GM23338 (cell line): ENCODE results near the gene PKD1. TPM values are rescaled to one million over a fixed set of nuclear protein-coding genes. Genes with fewer than 3 reads are reported as not detected.
A peak's percentile ranks its signal among the peaks of the same experiment; 100 is the strongest.

ENCODE experiments used
- ATAC-seq: fragments of 200-7000 bp; cut with Tn5 transposase; 3 replicates; pipeline ENCODE4 v1.9.1; 2020
- DNase-seq: peaks from one replicate; pipeline ENCODE4 v3.0.0-alpha.2; 2015; ENCODE audit warnings: low spot score
- H2AFZ ChIP-seq: fragments of 200-600 bp; sonication (generic); 2 replicates; pipeline ENCODE4 v1.8.0; 2016; ENCODE audit warnings: antibody characterized with exemption, mild to moderate bottlenecking, moderate library complexity
- H3F3A ChIP-seq: fragments of 200-600 bp; sonication (generic); replicated peaks from 2 replicates; pipeline ENCODE4 v1.8.0; 2017; ENCODE audit warnings: antibody characterized with exemption, mixed run types, low read depth
- H3K27ac ChIP-seq: fragments of 200-600 bp; sonication (generic); 2 replicates; pipeline ENCODE4 v1.6.1; 2016; ENCODE audit warnings: low read depth
- H3K27me3 ChIP-seq: fragments of 200-600 bp; sonication (generic); 2 replicates; pipeline ENCODE4 v1.8.0; 2016; ENCODE audit warnings: mild to moderate bottlenecking, mixed run types, moderate library complexity; ENCODE audit not compliant: insufficient read depth
- H3K36me3 ChIP-seq: fragments of 200-600 bp; sonication (generic); 2 replicates; pipeline ENCODE4 v1.8.0; 2016; ENCODE audit warnings: mild to moderate bottlenecking; ENCODE audit not compliant: insufficient read depth
- H3K4me1 ChIP-seq: fragments of 200-600 bp; sonication (generic); 2 replicates; pipeline ENCODE4 v1.8.0; 2016; ENCODE audit warnings: mild to moderate bottlenecking, moderate library complexity; ENCODE audit not compliant: insufficient read depth
- H3K4me2 ChIP-seq: fragments of 200-600 bp; sonication (generic); 2 replicates; pipeline ENCODE4 v1.7.1; 2017; ENCODE audit warnings: mixed run types
- H3K4me3 ChIP-seq: fragments of 200-600 bp; sonication (generic); 2 replicates; pipeline ENCODE4 v1.6.1; 2016; ENCODE audit warnings: mixed run types
- H3K79me2 ChIP-seq: fragments of 200-600 bp; sonication (generic); replicated peaks from 2 replicates; pipeline ENCODE4 v1.8.0; 2017; ENCODE audit warnings: mild to moderate bottlenecking; ENCODE audit not compliant: insufficient read depth
- H3K9me2 ChIP-seq: fragments of 200-600 bp; sonication (generic); 2 replicates; pipeline ENCODE4 v1.8.0; 2017; ENCODE audit not compliant: insufficient read depth
- H4K20me1 ChIP-seq: fragments of 200-600 bp; sonication (generic); replicated peaks from 2 replicates; pipeline ENCODE4 v1.8.0; 2017; ENCODE audit warnings: mild to moderate bottlenecking; ENCODE audit not compliant: insufficient read depth
- H3K27ac Mint-ChIP-seq: 2 replicates; pipeline ENCODE4 v1.8.0; 2020; ENCODE audit warnings: inconsistent platforms, mild to moderate bottlenecking, moderate library complexity, mixed read lengths
- H3K27me3 Mint-ChIP-seq: 3 replicates; pipeline ENCODE4 v1.8.0; 2022; ENCODE audit warnings: low read depth, mild to moderate bottlenecking, moderate library complexity, mixed read lengths, inconsistent platforms; ENCODE audit not compliant: insufficient read depth, poor library complexity
- H3K36me3 Mint-ChIP-seq: 3 replicates; pipeline ENCODE4 v1.8.0; 2021; ENCODE audit warnings: low read depth, mild to moderate bottlenecking, inconsistent platforms, moderate library complexity, mixed read lengths
- H3K4me1 Mint-ChIP-seq: 3 replicates; pipeline ENCODE4 v1.8.0; 2020; ENCODE audit warnings: mild to moderate bottlenecking, inconsistent platforms, mixed read lengths
- H3K4me3 Mint-ChIP-seq: 3 replicates; pipeline ENCODE4 v1.8.0; 2021; ENCODE audit warnings: moderate library complexity, mild to moderate bottlenecking, inconsistent platforms, mixed read lengths
- H3K9me3 Mint-ChIP-seq: 3 replicates; pipeline ENCODE4 v1.8.0; 2020; ENCODE audit warnings: moderate library complexity, mild to moderate bottlenecking, inconsistent platforms, mixed read lengths
- ETS1 ChIP-seq: IDR thresholded peaks from 2 replicates; pipeline ENCODE4 v1.6.1; 2016; ENCODE audit warnings: antibody characterized with exemption
- JUNB ChIP-seq: IDR thresholded peaks from one replicate; pipeline ENCODE4 v1.6.1; 2016; ENCODE audit warnings: antibody characterized with exemption; ENCODE audit not compliant: unreplicated experiment
- POLR2AphosphoS5 ChIP-seq: IDR thresholded peaks from 2 replicates; pipeline ENCODE4 v1.6.1; 2016; ENCODE audit warnings: antibody characterized with exemption, low read depth
- STAT1 ChIP-seq: IDR thresholded peaks from one replicate; pipeline ENCODE4 v1.6.1; 2016; ENCODE audit warnings: antibody characterized with exemption; ENCODE audit not compliant: unreplicated experiment
- ZNF331 ChIP-seq: fragments of 250-450 bp; sonication (Bioruptor Pico); IDR thresholded peaks from 2 replicates; pipeline ENCODE4 v1.5.0; 2020; ENCODE audit warnings: low read depth, mild to moderate bottlenecking, moderate library complexity
- ZNF462 ChIP-seq: fragments of 250-450 bp; sonication (Bioruptor Pico); IDR thresholded peaks from 2 replicates; pipeline ENCODE4 v1.5.0; 2020; ENCODE audit warnings: mild to moderate bottlenecking, moderate library complexity
- polyA plus RNA-seq: library from polyadenylated mRNA; unstranded; fragments of >200 nt; fragmentation: Nextera tagmentation; extraction: Ambion mirVana; gene quantifications from 2 replicates; pipeline ENCODE4 v1.2.1, GENCODE V29; 2016
- total RNA-seq: library from RNA; depleted of rRNA; stranded (reverse); fragments of >200 nt; shearing (Covaris generic); gene quantifications from 2 replicates; pipeline ENCODE4 v1.2.3, GENCODE V29; 2014

The PKD1 gene
- total and polyA plus RNA-seq, 2 experiments from 2014 or later, result 21.1 to 107 TPM

- H3K9me2 ChIP-seq, result no peaks in the 10 kb centered on the region
- peaks cover 14% of the 10 kb centered on the region for H3K27me3 Mint-ChIP-seq
- no peaks in the 10 kb centered on the region for H3K27me3 ChIP-seq
- H3F3A ChIP-seq, result 0 out of 2 replicates have a peak, but pooled peaks cover 19% of the 10 kb centered on the region
- peak; percentile 54 for ATAC-seq
- H4K20me1 ChIP-seq, result no peaks in the 10 kb centered on the region; the same call in 1 of the 2 replicates
- DNase-seq, result peak; percentile 89
- no peak overlapping the region for H3K4me3 Mint-ChIP-seq
- H3K4me1 ChIP-seq, result no peaks in the 10 kb centered on the region
- H3K36me3 Mint-ChIP-seq, result peaks cover 26% of the 10 kb centered on the region
- peak overlapping the region; percentile 42; the same call in 1 of the 2 replicates for H3K4me3 ChIP-seq
- H3K79me2 ChIP-seq, result no peaks in the 10 kb centered on the region
- H3K4me1 Mint-ChIP-seq, result peaks cover 6% of the 10 kb centered on the region
- no peak overlapping the region for H3K27ac Mint-ChIP-seq
- H3K4me2 ChIP-seq, result peak overlapping the region; percentile 67
- TF ChIP-seq POLR2AphosphoS5 (peak; percentile 56), ZNF462 (CRISPR knock-in tag) (no peak), STAT1 (no peak), ETS1 (no peak), ZNF331 (CRISPR knock-in tag) (no peak), JUNB (no peak)
- no peaks in the 10 kb centered on the region; the same call in 1 of the 2 replicates for H3K36me3 ChIP-seq
- H3K9me3 Mint-ChIP-seq, result no peaks in the 10 kb centered on the region
- H3K27ac ChIP-seq, result no peak overlapping the region
- H2AFZ ChIP-seq, result no peak overlapping the region
These were observed 42.8 kb upstream of the PKD1 start for GRCh38 chr16:2178321-2179106.
